Tibial artery (tissue), 4 donors: ENCODE measurements around the gene ULK4.

Experiments used
- DNase-seq, 2 donors: peaks; one replicate each; pipeline ENCODE4 v3.0.0-alpha.2; 2019
- H3K27ac ChIP-seq, 2 donors: fragments of 200-600 bp; sonication (generic) in 1 of 2; 1 replicate in 1 of 2; 2 replicates in 1 of 2; pipeline ENCODE4 v1.5.1; 2018 to 2019; ENCODE audit warnings: mild to moderate bottlenecking in 1 of 2
- H3K27me3 ChIP-seq, 2 donors: fragments of 200-600 bp; sonication (generic) in 1 of 2; one replicate each; pipeline versions ENCODE4 v1.5.1 to v1.6.0; 2016 to 2019
- H3K36me3 ChIP-seq, 3 donors: fragments of 200-600 bp; sonication (generic) in 2 of 3; one replicate each; pipeline ENCODE4 v1.5.1; 2016 to 2019; ENCODE audit warnings: mild to moderate bottlenecking in 2 of 3
- H3K4me1 ChIP-seq, 4 donors: fragments of 200-600 bp; sonication (generic) in 2 of 4; 1 replicate in 3 of 4; 2 replicates in 1 of 4; pipeline ENCODE4 v1.5.1; 2016 to 2019
- H3K4me3 ChIP-seq, 2 donors: fragments of 200-600 bp; sonication (generic) in 1 of 2; 1 replicate in 1 of 2; 2 replicates in 1 of 2; pipeline ENCODE4 v1.5.1; 2018 to 2019; ENCODE audit warnings: mild to moderate bottlenecking in 2 of 2
- H3K9me3 ChIP-seq, 3 donors: fragments of 200-600 bp; sonication (generic) in 1 of 3; one replicate each; pipeline ENCODE4 v1.5.1; 2016 to 2019
- CTCF ChIP-seq, 2 experiments: fragments of 200-600 bp in 1 of 2; fragments of 450-650 bp in 1 of 2; IDR thresholded peaks; one replicate each; pipeline ENCODE4 v1.5.1; 2017 to 2019; ENCODE audit warnings: antibody characterized with exemption in 2 of 2, mild to moderate bottlenecking in 1 of 2, moderate library complexity in 1 of 2
- intact Hi-C: fragments of 100-400 bp; cut with DNase I; formaldehyde crosslinking; loops from one replicate; pipeline ENCODE4 v1.15.0; 2023; ENCODE audit warnings: low total_unique reads

The ULK4 gene

DNA sequence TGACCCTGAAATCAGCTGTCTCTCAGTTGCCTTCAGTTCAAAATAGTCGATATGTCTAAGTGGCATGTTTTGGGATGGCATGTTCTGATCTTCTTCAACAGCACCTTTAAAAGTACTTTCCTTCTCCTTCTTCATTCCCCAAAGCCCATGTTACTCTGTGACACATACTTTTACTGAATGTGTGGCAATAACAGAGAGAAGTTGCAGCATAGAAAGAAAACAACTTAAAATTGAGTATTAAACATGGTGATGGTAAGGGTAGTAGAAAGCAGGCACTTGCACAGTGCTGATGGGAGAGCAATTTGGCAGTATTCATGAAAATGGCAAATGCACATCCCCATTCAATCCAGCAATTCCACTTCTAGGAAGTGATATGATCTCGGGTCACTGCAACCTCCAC, 12.3 kb upstream of the ULK4 start:
- Histone ChIP-seq H3K27ac (no peak overlapping the region), H3K4me3 (no peak overlapping the region), H3K36me3 (no peaks in the 10 kb centered on the region), H3K4me1 (peaks cover 0 to 5% (median 2%) of the 10 kb centered on the region in 4 donors), H3K9me3 (no peaks in the 10 kb centered on the region), H3K27me3 (no peaks in the 10 kb centered on the region)
- TF ChIP-seq CTCF (IDR thresholded peaks at IDR 0.05) = no peak
- intact Hi-C loops = no loop called here
- DNase-seq = no peak

- H3K4me1 ChIP-seq = peaks cover 0 to 5% (median 2%) of the 10 kb centered on the region in 4 donors
- H3K27ac ChIP-seq = no peak overlapping the region
- no peak for DNase-seq
- TF ChIP-seq CTCF (IDR thresholded peaks at IDR 0.05) = no peak
- H3K9me3 ChIP-seq = no peaks in the 10 kb centered on the region
- no peaks in the 10 kb centered on the region for H3K36me3 ChIP-seq
- no peak overlapping the region for H3K4me3 ChIP-seq
- H3K27me3 ChIP-seq = no peaks in the 10 kb centered on the region
- intact Hi-C loops = no loop called here
Measured at GRCh38 chr3:41972802-41973201, 10.9 kb upstream of the ULK4 start.

- Histone ChIP-seq H3K27me3 (no peaks in the 10 kb centered on the region), H3K27ac (no peak overlapping the region), H3K9me3 (no peaks in the 10 kb centered on the region), H3K36me3 (no peaks in the 10 kb centered on the region), H3K4me3 (no peak overlapping the region), H3K4me1 (peaks cover 0 to under 1% (median 0%) of the 10 kb centered on the region in 4 donors)
- intact Hi-C loops = no loop called here
- DNase-seq = no peak
- TF ChIP-seq CTCF (IDR thresholded peaks at IDR 0.05) = no peak
Measured at GRCh38 chr3:41966206-41966605, 4.3 kb upstream of the ULK4 start.

DNA sequence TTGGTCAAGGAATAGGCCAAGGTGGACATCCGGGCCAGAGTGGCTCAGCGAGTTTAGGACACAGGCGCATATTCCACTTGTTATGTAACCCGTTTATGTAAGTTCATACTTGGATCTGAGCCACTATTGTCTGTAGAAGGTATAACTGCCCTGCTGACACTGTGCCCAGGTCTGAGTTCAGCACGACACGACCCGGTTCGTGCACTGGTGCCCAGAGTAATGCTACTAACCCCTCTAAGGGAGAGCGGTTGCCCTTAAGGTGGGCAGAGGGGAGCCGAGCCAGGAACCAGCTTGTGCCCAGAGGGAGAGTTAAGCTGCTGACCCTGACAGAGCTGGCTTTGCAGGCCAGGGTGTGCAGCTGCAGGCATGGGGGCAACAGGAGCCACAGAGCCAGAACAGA, 1.9 kb upstream of the ULK4 start:
- Histone ChIP-seq H3K4me3 (no peak overlapping the region), H3K9me3 (no peaks in the 10 kb centered on the region), H3K27ac (no peak overlapping the region), H3K27me3 (no peaks in the 10 kb centered on the region), H3K36me3 (no peaks in the 10 kb centered on the region), H3K4me1 (peaks cover 0 to 11% (median 3%) of the 10 kb centered on the region in 4 donors)
- no peak for DNase-seq
- intact Hi-C loops = loop anchor here (5.0 kb wide), 2 partner anchors 48 to 133 kb away; no protein-coding TSS in a partner anchor
- no peak for TF ChIP-seq CTCF (IDR thresholded peaks at IDR 0.05)

DNA sequence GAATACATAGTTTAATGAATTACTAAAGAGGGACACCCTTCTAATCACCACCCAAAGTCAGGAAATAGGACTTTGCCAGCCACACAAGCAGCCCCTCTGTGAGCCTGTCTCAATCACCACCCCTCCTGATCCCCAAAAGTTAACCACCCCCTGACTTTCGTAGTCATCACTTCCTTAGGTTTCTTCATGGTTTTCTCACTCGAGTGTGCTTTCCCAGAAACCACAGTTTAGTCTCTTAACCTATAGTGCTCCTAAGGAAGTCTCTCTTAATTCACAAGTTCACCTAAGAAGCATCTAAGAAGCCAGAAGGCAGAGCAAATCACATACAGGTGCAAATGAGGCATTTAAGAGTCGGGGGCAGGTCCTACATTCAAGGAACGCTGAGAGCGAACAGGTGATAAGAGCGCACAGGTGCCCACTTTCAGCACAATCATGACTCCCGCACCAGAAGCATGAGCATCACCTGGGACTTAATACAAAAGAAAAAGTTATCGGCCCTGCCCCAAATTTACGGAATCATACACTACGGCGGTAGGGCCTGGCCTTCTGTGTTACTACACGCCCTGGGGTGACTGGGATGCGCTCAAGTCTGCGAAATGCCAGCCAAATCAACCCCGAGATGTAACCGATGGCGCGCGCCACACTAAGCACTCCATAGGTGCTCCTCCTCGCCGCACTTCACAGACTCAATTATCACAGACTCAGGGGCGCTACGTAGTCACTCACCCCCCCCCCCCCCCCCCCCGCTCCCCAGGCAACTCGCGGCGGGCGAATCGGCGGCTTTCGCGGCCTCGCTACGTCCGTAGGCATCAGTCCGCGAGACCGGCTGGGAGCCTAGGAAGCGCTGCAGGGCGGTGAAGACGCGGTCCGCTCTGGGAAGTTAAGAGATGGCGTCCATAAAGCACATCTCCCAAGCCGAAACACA, 815 bp downstream of the ULK4 start:
- Histone ChIP-seq H3K27me3 (no peaks in the 10 kb centered on the region), H3K36me3 (no peaks in the 10 kb centered on the region), H3K27ac (peak overlapping the region; percentile 76 to 83), H3K4me3 (peak overlapping the region; percentile 82 to 91), H3K9me3 (no peaks in the 10 kb centered on the region), H3K4me1 (peaks cover 0 to 11% (median 3%) of the 10 kb centered on the region in 4 donors)
- peak; percentile 28 to 72 for DNase-seq
- no peak for TF ChIP-seq CTCF (IDR thresholded peaks at IDR 0.05)
- intact Hi-C loops = loop anchor here (5.0 kb wide), 2 partner anchors 51 to 136 kb away; no protein-coding TSS in a partner anchor
